Measurements from ENCODE around the gene DELE1.

Gene DELE1, protein sequence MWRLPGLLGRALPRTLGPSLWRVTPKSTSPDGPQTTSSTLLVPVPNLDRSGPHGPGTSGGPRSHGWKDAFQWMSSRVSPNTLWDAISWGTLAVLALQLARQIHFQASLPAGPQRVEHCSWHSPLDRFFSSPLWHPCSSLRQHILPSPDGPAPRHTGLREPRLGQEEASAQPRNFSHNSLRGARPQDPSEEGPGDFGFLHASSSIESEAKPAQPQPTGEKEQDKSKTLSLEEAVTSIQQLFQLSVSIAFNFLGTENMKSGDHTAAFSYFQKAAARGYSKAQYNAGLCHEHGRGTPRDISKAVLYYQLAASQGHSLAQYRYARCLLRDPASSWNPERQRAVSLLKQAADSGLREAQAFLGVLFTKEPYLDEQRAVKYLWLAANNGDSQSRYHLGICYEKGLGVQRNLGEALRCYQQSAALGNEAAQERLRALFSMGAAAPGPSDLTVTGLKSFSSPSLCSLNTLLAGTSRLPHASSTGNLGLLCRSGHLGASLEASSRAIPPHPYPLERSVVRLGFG

GRCh38 chr5:141923448-141924313 lies at the start of gene DELE1:
Gene DELE1, plus strand, starts transcription at chr5:141923871. Its CDS starts 71 bp downstream, at chr5:141923942.
- DNase-seq: peak; percentile 95

GRCh38 chr5:141873933-141874261 lies 49.8 kb upstream of the DELE1 start:
- DNase-seq: no peak

GRCh38 chr5:141874262-141874964 lies 49.3 kb upstream of the DELE1 start:
- DNase-seq: no peak

DNA sequence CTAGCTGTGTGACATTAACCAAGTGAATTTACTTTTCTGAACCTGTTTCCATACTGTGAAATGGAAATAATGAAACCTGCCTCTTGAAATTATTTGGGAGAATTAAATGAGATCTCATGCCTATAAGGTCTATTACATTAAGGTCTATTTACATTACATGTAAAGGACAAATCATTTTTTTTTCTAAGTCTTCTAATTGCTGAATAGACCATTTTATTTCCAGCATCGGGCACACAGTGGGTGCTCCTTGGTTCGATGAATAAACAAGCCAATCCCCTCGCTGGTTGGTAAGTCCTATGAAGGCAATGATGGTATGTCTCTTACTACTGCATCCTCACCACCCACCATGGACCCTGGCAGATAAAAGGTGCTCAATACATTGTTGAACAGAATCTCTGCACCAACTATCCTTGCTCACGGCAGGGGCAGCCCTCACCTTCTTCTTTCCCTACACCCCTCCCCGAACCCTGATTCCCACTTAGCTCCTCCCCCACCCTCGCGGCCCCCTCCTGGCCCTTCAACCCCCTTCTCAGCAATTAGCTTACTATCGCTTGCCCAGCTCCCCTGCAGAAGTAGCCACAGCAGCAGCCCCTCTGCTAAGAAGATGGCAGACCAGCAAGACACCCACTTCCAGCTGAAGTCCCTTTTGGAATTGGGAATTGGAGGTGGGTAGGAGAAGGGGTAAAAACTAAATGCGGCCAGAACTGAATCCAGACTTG lies 48.5 kb upstream of the DELE1 start:
- DNase-seq: no peak

- DNase-seq: no peak
These were observed 47.7 kb upstream of the DELE1 start for GRCh38 chr5:141875795-141876627.

DNA sequence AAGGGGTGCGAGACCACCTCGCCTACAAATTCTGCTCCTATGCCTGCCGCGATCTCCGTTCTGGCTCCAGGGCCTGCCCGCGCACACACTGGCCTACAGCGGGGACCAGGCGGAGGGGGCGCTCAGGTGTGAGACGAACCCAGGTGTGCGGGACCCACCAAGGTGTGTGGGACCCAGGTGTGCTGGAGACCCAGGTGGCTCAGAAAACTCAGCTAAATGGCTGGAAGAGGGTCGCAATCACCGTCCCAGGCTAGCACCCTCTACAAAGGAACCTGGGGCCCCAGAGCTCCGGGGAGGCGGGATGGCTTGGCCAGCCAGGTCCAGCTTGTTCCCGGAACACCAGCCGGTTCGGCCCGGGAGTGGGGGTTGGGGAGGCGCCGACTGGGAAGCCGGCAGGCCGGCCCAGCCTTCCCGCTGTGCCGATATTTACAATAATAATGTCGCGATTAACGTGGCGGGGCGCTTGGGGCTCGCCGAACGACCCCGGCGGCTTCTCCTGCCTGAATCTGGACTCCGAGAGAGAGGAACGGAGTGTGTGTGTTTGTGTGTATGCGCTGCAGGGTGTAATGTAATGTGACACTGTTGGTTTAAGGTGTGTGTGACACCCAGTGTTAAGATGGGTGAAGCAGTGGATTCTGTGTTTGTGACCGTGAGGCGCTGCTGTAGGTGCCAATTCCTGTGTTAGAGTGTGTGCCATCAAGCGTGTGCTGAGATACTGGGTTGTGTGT lies 46.9 kb upstream of the DELE1 start:
- no peak for DNase-seq

DNA sequence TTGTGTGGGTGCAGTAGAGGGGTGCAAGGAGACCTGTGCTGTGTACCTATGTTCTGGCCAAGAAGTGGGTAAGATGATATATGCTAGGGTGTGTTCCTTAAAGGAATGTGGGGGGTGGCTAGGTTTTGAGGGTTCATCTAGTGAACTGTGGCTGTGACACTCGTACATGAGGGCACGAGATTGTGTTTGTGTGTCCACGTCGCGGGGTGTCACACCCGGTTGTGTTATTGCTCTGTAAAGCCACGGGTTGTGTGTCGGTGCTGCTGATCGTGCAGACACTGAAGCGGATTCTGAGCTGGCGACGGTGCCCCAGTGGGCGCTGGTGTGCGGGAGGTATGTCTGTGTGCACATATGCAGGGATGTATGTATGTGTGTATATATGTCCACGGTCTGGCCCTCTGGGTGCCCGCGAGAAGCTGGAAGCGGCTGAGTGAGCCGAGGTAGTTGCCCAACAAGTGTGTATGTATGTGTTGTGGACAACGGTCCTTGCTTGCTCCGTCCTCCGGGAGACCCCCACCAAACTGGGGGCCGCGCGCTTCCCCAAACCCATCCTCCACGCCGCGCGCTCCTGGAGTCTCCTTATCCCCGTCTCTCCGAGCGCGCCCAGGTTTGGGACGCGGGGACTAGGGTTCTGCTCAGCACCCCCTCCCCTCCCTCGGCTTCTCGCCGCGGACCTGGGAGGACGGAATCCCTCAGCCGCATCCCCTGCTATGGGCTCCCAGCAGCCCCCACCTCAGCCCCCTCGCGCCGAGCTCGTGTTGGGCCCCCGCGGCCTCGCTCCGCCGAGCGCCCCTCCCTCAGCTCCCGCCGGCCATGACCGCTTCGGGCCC lies 46.1 kb upstream of the DELE1 start:
- no peak for DNase-seq

DNA sequence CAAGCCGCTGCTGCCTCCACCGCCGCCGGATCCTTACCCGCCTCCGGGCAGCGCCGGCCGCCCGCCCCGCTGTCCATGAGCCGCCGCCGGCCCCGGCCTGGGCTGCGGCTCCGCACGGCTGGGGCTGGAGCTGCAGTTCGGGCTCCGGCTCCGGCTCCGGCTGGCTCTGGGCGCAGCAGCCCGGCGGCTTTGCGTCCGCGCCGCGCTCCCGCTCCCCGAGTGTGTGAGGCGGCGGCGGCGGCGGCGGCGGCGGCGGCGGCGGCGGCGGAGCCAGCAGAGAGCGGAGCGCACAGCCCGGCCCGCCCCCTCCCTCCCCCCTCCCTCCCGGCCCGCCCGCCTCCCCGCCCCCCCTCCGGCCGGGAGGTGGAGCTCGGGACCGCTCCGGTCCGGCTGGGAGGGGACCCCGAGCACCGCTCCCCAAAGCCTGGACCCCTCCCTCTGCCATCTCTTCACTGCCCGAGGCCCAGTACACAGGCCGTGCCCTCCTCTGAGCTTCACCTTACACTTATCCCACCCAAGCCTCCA lies 45.4 kb upstream of the DELE1 start, which contains the start of gene PCDH1:
TSS of gene PCDH1 (minus strand) at position 225 of the 525 bp plus-strand sequence. CDS start at position 77, 148 bp downstream.
- peak; percentile 60 for DNase-seq

DNA sequence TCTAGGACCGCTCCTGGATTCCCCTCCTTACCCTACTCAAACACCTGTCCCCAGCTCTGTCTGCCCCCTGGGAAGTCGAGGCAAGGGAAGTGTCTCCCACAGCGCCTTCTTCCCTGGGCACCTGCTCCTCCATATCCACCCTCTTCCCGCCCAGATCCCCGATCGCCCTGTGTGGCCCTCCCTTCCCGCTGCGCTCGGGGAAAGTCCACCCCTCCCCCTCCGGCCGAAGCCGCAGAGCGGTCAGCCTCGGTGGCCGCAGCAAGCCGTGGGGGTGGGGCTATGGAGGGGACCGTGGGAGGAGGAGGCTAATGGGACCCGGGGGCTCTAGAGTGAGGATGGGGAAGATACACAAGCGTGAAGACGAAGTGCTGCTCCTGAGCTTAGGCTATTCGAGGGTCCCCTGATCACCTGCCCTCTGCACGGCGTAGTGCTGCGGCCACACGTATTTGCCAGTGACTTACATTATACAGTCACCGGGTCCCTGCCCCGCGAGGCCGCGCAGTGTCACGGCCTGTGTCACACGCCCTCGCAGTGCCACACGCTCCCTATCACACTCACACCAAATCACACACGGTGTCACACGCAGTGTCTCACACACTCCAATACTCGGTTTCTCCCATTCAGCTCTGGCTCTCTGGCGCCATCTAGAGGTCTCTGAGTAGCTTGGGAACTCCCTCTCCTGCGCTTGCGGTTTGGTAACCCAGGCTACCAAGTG lies 44.8 kb upstream of the DELE1 start:
- DNase-seq: peak; percentile 90

DNA sequence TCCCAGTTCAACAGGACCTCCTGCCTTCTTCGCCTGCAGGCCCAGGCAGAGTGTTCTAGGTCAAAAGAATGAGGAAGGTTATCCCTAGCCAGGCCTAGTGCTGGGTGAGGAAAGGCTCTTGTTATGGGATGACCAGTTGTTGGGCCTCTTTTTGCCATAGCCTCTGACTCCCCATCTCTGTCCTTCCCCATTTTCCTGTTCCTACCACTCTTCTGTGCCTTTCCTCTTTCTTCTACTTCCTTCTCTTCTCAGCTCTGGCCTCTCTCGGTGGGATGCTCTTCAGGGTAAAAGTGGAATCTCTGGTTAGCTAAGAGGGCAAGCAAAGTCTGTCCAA lies 44.3 kb upstream of the DELE1 start:
- DNase-seq: no peak

DNA sequence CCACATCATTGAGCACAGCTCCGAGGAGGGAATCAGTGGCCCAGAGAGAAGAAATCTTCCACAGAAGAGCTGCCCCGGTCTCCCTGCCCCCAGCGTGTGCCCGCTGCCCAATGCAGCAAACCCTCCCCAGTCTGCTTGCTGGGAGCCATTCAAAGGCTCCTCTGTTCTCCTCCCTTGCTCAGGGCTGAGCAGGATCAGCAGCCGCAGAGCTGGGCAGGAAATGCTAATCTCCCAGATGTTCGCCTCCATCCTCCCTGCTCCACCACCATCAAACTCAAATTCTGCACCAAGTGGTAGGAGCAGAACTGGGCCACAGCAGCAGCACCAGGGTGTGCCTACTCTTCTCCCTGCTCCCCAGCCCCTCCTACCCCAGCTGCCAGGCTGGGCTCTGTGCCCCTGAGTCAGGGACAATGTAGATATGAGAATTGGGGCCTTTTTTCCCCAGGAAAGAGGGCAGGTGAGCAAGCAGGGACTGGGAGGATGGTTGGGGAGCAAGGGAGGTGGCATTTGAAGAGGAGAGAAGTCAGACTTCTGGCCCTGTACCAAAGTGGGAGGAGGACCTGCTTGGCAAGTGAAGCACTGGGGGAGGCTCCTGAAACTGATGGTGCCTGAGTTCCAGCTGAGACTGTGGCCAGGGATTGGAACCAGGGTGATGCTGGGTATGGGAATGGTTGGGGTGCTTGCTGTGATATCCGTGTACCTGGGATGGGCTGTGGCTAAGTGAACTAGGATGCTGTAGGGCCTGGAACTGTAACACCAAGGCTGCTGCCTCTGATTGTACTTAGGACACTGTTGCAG lies 43.5 kb upstream of the DELE1 start:
- DNase-seq: no peak

DNA sequence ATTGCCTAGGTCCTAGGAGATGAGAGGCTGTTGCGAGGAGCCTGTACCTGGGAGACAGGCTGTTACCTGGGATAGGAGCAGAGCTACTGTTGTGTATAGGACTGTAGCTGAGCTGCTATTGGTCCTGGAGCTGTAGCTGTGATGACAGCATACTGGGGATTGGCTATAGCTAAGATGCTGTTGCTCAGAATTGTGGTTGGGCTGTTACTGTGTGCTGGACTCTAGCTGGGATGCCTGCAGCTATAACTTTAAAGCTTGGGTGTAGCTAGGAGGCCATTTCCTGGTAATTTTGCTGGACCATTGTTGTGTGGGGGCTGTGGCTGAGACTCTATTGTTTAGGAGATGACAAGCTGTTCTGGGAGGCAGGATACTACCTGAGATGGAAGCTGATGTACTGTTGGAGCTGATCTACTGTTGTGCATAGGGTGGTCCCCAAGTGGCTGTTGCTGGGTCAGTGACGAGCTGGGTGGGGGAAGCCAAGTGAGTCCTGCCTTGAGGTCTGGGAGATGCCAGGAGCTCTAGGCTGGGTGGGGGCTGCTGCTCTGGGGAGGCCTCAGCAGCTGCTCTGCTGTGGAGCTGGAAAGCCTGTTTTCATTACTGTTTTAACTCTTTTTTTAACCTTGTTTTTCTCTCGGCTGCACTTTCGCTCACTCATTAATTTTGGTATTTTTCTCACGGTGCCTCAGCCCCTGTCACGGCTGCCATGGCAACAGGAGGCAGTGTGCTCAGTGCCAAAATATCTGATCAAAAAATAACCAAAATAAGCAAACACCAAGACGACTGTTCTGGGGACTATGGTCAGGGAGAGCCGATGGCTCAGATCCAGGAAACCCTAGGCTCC lies 42.5 kb upstream of the DELE1 start:
- DNase-seq: no peak

DNA sequence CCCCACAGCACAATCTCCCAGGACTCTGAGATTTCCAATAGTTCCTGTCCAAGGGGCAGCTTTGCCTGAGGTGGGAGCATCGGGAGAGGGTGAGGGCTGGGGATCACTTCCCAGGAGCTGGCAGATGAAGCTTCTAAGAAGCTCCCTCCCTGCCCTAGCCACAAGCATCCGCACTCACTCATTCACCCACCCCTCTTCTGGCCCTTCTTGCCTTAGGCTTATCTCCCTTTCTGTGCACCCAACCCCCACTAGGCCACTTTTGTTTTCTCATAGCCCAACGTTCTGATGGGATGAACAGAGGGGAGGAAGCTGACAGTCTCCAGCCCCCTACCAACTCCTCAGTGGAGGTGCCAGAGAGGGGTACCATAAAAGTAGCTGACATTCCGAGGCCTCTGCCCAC lies 41.8 kb upstream of the DELE1 start:
- DNase-seq: no peak

DNA sequence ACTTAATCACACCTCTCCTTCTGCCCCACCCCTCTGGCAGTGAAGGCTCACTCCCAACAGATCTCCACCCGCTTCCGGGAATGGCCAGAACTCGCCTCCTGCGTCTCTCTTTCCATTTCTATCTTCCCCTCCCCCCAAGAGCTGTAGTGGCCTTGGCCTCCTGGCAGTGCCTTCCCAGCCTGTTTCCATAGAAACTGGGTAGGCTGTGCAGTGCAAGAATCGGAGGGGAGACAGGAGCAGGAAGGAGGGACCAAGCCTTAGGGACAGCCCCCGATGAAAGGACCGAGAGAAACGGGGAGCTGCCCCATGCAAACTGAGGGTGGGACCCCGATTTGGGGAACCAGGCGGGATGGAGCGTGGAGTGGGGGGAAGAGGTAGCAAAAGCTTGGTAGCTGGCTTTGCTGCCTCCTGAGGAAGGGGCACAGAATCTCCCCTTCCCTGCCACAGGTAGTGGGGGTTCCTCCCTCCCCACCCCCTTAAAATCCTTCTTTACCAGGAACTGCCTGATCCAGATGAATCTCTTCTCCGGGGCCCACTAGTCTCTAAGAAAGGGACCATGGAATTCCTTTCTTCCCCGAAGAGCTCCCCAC lies 41.0 kb upstream of the DELE1 start:
- no peak for DNase-seq

DNA sequence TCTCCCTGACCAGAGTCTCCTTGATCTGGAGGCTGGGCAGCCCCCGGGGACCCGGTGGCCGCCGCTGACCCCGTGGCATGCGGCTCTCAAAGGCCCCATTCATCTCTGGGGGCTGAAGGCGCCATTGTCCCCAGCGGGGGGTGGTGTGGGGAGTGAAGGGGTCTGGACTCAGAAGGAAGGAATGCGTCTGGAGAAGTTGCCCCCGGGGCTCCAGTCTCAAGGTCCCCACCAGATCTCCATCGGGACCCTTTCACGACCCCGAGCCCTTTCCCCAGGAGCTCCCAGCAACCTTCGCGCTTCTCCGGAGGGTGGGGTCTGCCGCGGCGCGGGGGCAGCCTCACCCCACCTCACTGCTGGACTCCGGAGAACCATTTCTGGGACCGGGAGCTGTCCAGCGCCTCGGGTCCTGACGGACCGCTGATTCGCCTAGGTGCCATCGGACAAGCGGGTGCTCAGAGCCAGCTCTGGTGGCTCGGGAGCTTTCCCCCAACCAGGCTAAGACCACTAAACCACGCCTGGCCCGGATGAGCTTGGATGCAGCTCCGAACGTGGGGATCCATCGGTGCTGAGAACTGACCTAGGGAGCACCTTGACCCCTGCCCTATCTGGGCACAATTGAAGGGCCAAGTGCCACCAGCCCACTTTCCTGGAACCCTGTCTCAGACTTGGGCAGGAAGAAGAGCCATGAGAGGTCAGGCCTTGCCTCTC lies 40.3 kb upstream of the DELE1 start:
- DNase-seq: peak; percentile 75

- no peak for DNase-seq
These were observed 39.8 kb upstream of the DELE1 start for GRCh38 chr5:141883892-141884318.
